Hepatocyte (in vitro differentiated cells): ENCODE results near the gene RELB.

Source experiments
- EZH2 ChIP-seq: fragments of 200-600 bp; sonication (generic); IDR thresholded peaks from 2 replicates; pipeline ENCODE4 v1.6.1; 2016; ENCODE audit warnings: antibody characterized with exemption, mild to moderate bottlenecking, borderline replicate concordance
- TF ChIP-seq, protein P1 (sequence below): fragments of 200-600 bp; sonication (generic); IDR thresholded peaks from 2 replicates; pipeline ENCODE4 v1.5.1; 2016; ENCODE audit warnings: antibody characterized with exemption, mild to moderate bottlenecking; ENCODE audit not compliant: poor library complexity

DNA sequence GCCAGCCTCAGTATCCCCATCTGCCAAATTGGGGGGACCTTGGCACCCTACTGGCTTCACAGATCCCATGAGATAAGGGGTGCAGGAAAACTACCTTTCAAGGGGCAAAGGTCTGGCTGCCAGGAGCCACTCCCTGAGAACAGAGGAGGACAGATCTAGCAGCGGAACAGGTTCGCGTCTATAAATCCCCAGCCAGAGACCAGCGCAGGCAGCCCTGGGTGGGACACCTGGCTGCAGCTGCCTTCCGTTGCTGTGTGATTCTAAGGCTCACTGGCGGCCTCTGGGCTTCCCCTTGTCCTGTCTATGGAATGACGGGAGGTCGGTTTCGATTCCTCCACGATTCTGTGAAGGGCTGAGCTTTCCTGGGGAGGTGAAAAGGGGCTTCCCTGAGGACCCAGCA, 7.3 kb downstream of the RELB start:
- no peak for TF ChIP-seq EZH2
- TF ChIP-seq, protein P1, sequence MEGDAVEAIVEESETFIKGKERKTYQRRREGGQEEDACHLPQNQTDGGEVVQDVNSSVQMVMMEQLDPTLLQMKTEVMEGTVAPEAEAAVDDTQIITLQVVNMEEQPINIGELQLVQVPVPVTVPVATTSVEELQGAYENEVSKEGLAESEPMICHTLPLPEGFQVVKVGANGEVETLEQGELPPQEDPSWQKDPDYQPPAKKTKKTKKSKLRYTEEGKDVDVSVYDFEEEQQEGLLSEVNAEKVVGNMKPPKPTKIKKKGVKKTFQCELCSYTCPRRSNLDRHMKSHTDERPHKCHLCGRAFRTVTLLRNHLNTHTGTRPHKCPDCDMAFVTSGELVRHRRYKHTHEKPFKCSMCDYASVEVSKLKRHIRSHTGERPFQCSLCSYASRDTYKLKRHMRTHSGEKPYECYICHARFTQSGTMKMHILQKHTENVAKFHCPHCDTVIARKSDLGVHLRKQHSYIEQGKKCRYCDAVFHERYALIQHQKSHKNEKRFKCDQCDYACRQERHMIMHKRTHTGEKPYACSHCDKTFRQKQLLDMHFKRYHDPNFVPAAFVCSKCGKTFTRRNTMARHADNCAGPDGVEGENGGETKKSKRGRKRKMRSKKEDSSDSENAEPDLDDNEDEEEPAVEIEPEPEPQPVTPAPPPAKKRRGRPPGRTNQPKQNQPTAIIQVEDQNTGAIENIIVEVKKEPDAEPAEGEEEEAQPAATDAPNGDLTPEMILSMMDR: no peak
